Stimulated activated CD8-positive, alpha-beta memory T cell treated with anti-CD3 and anti-CD28 coated beads, Interleukin-15, amount 100 ng/mL, for 4 hours (primary cell): ENCODE measurements around the gene GRK4.
"Not testable (repeated sequence)": the region's sequence is repeated elsewhere in the genome, so short reads cannot be mapped to it uniquely, and the experiment has no call there.

Experiments used
- DNase-seq, 2 donors: peaks; one replicate each; pipeline ENCODE4 v3.0.0-alpha.2; 2020; ENCODE audit warnings: low read depth in 2 of 2

The GRK4 gene

GRCh38 chr4:2958446-2958845, 4.9 kb upstream of the GRK4 start:
- DNase-seq: no peak

- not testable (repeated sequence) for DNase-seq
Observed at GRCh38 chr4:2960450-2960849, 2.9 kb upstream of the GRK4 start.

- no peak for DNase-seq
Observed at GRCh38 chr4:2961421-2961810, 2.0 kb upstream of the GRK4 start.

GRCh38 chr4:2961811-2962441, 1.4 kb upstream of the GRK4 start:
- no peak for DNase-seq

GRCh38 chr4:2962614-2963174, 677 bp upstream of the GRK4 start:
- no peak for DNase-seq

- no peak for DNase-seq
Observed at GRCh38 chr4:2963966-2964471, 648 bp downstream of the GRK4 start.

GRCh38 chr4:2964706-2965258, 1.4 kb downstream of the GRK4 start:
- DNase-seq: no peak

GRCh38 chr4:2965262-2965661, 1.9 kb downstream of the GRK4 start:
- no peak for DNase-seq

GRCh38 chr4:2968381-2968780, 5.0 kb downstream of the GRK4 start:
- DNase-seq: no peak

GRCh38 chr4:2971275-2971674, 7.9 kb downstream of the GRK4 start:
- no peak for DNase-seq

- DNase-seq: no peak
Observed at GRCh38 chr4:2977211-2978088, 14.1 kb downstream of the GRK4 start.

GRCh38 chr4:2981256-2981819, 18.0 kb downstream of the GRK4 start:
- DNase-seq: no peak

GRCh38 chr4:2982012-2982411, 18.6 kb downstream of the GRK4 start:
- no peak for DNase-seq

GRCh38 chr4:2983715-2984114, 20.3 kb downstream of the GRK4 start:
- DNase-seq: not testable (repeated sequence)

GRCh38 chr4:2991243-2991642, 27.9 kb downstream of the GRK4 start:
- DNase-seq: no peak

- no peak for DNase-seq
Observed at GRCh38 chr4:2994917-2995316, 31.5 kb downstream of the GRK4 start.

GRCh38 chr4:2995546-2996265, 32.3 kb downstream of the GRK4 start:
- DNase-seq: no peak

GRCh38 chr4:2996415-2996814, 33.0 kb downstream of the GRK4 start:
- DNase-seq: no peak

GRCh38 chr4:3007724-3008123, 44.4 kb downstream of the GRK4 start:
- DNase-seq: no peak

- no peak for DNase-seq
Observed at GRCh38 chr4:3009422-3009821, 46.1 kb downstream of the GRK4 start.

GRCh38 chr4:3010577-3010976, 47.2 kb downstream of the GRK4 start:
- DNase-seq: no peak
